Chondrocyte (in vitro differentiated cells): ENCODE measurements around the gene LRRC4B. TPM values are rescaled to one million over a fixed set of nuclear protein-coding genes. Genes with fewer than 3 reads are reported as not detected.
"Not testable (repeated sequence)": the region's sequence is repeated elsewhere in the genome, so short reads cannot be mapped to it uniquely, and the experiment has no call there.

Source experiments
- DNase-seq: peaks from one replicate; pipeline ENCODE4 v3.0.0; 2021; ENCODE audit warnings: mixed read lengths, low spot score
- H3K27ac Mint-ChIP-seq: one replicate; pipeline ENCODE4 v1.8.0; 2021; ENCODE audit warnings: mild to moderate bottlenecking, moderate library complexity, mixed read lengths; ENCODE audit not compliant: unreplicated experiment
- H3K27me3 Mint-ChIP-seq: 2 replicates; pipeline ENCODE4 v1.8.0; 2021; ENCODE audit warnings: low read depth, mixed read lengths
- H3K36me3 Mint-ChIP-seq: 2 replicates; pipeline ENCODE4 v1.8.0; 2021; ENCODE audit warnings: low read depth, mixed read lengths
- H3K4me1 Mint-ChIP-seq: 2 replicates; pipeline ENCODE4 v1.8.0; 2021; ENCODE audit warnings: low read depth, mild to moderate bottlenecking, mixed read lengths
- H3K4me3 Mint-ChIP-seq: one replicate; pipeline ENCODE4 v1.8.0; 2021; ENCODE audit warnings: mild to moderate bottlenecking, moderate library complexity, mixed read lengths; ENCODE audit not compliant: unreplicated experiment
- H3K9me3 Mint-ChIP-seq: 2 replicates; pipeline ENCODE4 v1.8.0; 2021; ENCODE audit warnings: low read depth, mixed read lengths
- CTCF ChIP-seq: fragments of 200-600 bp; sonication (generic); IDR thresholded peaks from 2 replicates; pipeline ENCODE4 v1.5.0; 2021; ENCODE audit warnings: antibody characterized with exemption, mild to moderate bottlenecking, moderate library complexity
- total RNA-seq: library from RNA; stranded (reverse); gene quantifications from 3 replicates; pipeline ENCODE4 v1.2.1, GENCODE V29; 2021

LRRC4B gene
- total RNA-seq, 1 donor from 2014 or later, result 0.52 TPM

DNA sequence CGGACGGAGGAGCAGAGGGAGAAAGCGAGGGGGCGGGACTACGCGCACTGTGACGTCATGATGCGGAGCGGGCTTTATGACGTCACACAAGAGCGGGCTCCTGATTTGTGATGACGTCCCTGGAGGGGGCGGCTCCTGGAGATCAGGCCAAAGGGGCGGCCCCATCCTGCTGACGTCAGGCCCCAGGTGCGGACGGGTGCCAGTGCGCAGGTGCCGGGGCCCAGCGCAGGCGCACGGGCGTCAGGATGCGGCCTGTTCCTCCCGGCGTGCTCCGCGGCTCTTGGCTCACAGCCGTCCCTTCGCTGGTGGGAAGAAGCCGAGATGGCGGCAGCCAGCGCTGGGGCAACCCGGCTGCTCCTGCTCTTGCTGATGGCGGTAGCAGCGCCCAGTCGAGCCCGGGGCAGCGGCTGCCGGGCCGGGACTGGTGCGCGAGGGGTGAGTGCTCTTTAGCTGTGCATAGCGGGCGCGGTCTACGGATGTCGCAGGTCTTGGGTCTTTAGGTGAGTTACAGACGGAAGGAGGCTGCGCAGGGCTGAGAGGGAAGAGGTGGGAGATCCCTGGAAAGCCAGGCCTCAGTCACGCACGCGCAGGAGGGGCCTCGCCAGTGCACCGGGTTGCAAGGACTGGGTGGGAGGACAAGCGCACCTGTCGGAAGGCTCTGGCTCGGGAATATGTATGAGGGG, 91.9 kb downstream of the LRRC4B start, which contains the start of the genes EMC10 and GARIN5A:
Gene EMC10 (plus strand): TSS at position 284 of the 683 bp plus-strand sequence. CDS start 38 bp downstream, at position 322.
Gene GARIN5A (minus strand): TSS at position 625 of the 683 bp plus-strand sequence. CDS start 460 bp downstream, at position 165.
- Mint-ChIP-seq H3K27ac (peak within 1 kb of the TSS; percentile 87), H3K36me3 (peaks cover 8% of the 10 kb centered on the region), H3K9me3 (no peaks in the 10 kb centered on the region), H3K27me3 (no peaks in the 10 kb centered on the region), H3K4me1 (peaks cover 18% of the 10 kb centered on the region), H3K4me3 (peak within 1 kb of the TSS; percentile 97)
- peak; percentile 14 for TF ChIP-seq CTCF
- peak; percentile 95 for DNase-seq

- H3K27me3 Mint-ChIP-seq, result no peaks in the 10 kb centered on the region
- peak overlapping the region; percentile 97 for H3K4me3 Mint-ChIP-seq
- peaks cover 5% of the 10 kb centered on the region for H3K36me3 Mint-ChIP-seq
- DNase-seq, result no peak
- TF ChIP-seq CTCF, result no peak
- peaks cover 18% of the 10 kb centered on the region for H3K4me1 Mint-ChIP-seq
- H3K9me3 Mint-ChIP-seq, result no peaks in the 10 kb centered on the region
- peak overlapping the region; percentile 41 for H3K27ac Mint-ChIP-seq
Measured at GRCh38 chr19:50475736-50476223, 92.5 kb downstream of the LRRC4B start.

DNA sequence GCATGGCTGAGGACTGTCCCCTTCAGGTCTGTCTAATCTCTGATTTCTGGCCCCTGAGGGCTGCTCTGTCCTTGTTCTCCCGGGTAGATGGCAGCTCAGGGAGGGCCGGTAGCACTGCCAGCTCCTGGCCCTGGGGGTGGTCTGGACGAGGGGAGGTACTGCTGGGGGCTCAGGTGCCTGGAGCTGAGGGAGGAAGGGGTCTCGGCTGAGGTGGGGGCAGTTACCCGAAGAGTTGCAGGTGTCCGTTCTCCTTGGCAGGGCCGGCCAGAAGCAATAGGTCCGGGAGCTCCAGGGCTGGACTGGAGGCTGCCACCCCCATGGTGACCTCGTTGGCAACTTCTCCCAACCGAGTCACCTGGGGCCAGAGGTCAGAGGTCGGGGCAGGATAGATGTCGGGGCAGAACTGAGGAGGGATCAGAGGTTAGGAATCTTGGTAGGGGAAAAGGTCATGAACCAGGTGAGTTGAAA, 93.1 kb downstream of the LRRC4B start:
- Mint-ChIP-seq H3K27me3 (no peaks in the 10 kb centered on the region), H3K4me3 (peak overlapping the region; percentile 42), H3K9me3 (no peaks in the 10 kb centered on the region), H3K4me1 (peaks cover 18% of the 10 kb centered on the region), H3K36me3 (peaks cover 4% of the 10 kb centered on the region), H3K27ac (no peak overlapping the region)
- TF ChIP-seq CTCF, result no peak
- DNase-seq, result peak; percentile 83

- not testable (repeated sequence) for H3K9me3 Mint-ChIP-seq, H3K4me3 Mint-ChIP-seq, H3K27ac Mint-ChIP-seq, H3K36me3 Mint-ChIP-seq, H3K27me3 Mint-ChIP-seq
- DNase-seq, result peak; percentile 41
- peaks cover 16% of the 10 kb centered on the region for H3K4me1 Mint-ChIP-seq
Measured at GRCh38 chr19:50473336-50473735, 94.9 kb downstream of the LRRC4B start.

- Mint-ChIP-seq H3K36me3 (no peaks in the 10 kb centered on the region), H3K27me3 (peaks cover 4% of the 10 kb centered on the region), H3K4me1 (no peaks in the 10 kb centered on the region), H3K27ac (no peak overlapping the region), H3K4me3 (no peak overlapping the region), H3K9me3 (no peaks in the 10 kb centered on the region)
- DNase-seq, result no peak
- no peak for TF ChIP-seq CTCF
Measured at GRCh38 chr19:50468818-50469217, 99.4 kb downstream of the LRRC4B start.
